Calu3 (cell line): Measurements from ENCODE around the gene UFSP2. TPM values are rescaled to one million over a fixed set of nuclear protein-coding genes. Genes with fewer than 3 reads are reported as not detected.

Source experiments
- BruUV-seq: library from RNA; stranded (reverse); fragments of 400-500 nt; replicated peaks from 2 replicates; lab custom pipeline; 2021; lab: Mats Ljungman, UMichigan
- CTCF ChIA-PET: fragments of 300-600 bp; sonication (Branson Sonifier 250); formaldehyde crosslinking; loops from one replicate; lab custom pipeline; 2022; ENCODE audit warnings: antibody characterized with exemption; lab: Charles Lee
- DNase-seq: peaks from one replicate; pipeline ENCODE4 v3.0.0; 2022
- H3K27ac Mint-ChIP-seq: one replicate; pipeline ENCODE4 v1.8.0; 2022; ENCODE audit warnings: mixed read lengths; ENCODE audit not compliant: unreplicated experiment
- H3K27me3 Mint-ChIP-seq: one replicate; pipeline ENCODE4 v1.8.0; 2022; ENCODE audit warnings: mixed read lengths; ENCODE audit not compliant: unreplicated experiment
- H3K36me3 Mint-ChIP-seq: one replicate; pipeline ENCODE4 v1.8.0; 2022; ENCODE audit warnings: mild to moderate bottlenecking, moderate library complexity, mixed read lengths; ENCODE audit not compliant: insufficient read depth, unreplicated experiment
- H3K4me1 Mint-ChIP-seq: one replicate; pipeline ENCODE4 v1.8.0; 2022; ENCODE audit warnings: mild to moderate bottlenecking, low read depth, mixed read lengths; ENCODE audit not compliant: unreplicated experiment
- H3K4me3 Mint-ChIP-seq: one replicate; pipeline ENCODE4 v1.8.0; 2022; ENCODE audit warnings: mild to moderate bottlenecking, low read depth, moderate library complexity, mixed read lengths; ENCODE audit not compliant: unreplicated experiment
- H3K9me3 Mint-ChIP-seq: one replicate; pipeline ENCODE4 v1.8.0; 2022; ENCODE audit warnings: low read depth, mixed read lengths; ENCODE audit not compliant: unreplicated experiment
- CTCF ChIP-seq: fragments of 200-600 bp; IDR thresholded peaks from one replicate; pipeline ENCODE4 v1.8.0; 2022; ENCODE audit warnings: antibody characterized with exemption; ENCODE audit not compliant: unreplicated experiment
- intact Hi-C: fragments of 100-400 bp; cut with micrococcal nuclease; formaldehyde crosslinking; loops from one replicate; pipeline ENCODE4 v1.10.0; 2022; ENCODE audit not compliant: unreplicated experiment
- total RNA-seq: library from RNA; stranded (reverse); gene quantifications from 2 replicates; pipeline ENCODE4 v1.2.3, GENCODE V29; 2022

UFSP2 gene
- total RNA-seq, 1 experiment from 2014 or later: 14.8 TPM

- intact Hi-C loops: no loop called here
- Mint-ChIP-seq H3K27ac (no peak overlapping the region), H3K36me3 (no peaks in the 10 kb centered on the region), H3K4me3 (no peak overlapping the region), H3K9me3 (no peaks in the 10 kb centered on the region), H3K27me3 (no peaks in the 10 kb centered on the region), H3K4me1 (no peaks in the 10 kb centered on the region)
- CTCF ChIA-PET: interaction anchor here (0.7 kb wide), 1 partner anchor 72 kb away, joined by 3 read pairs; no protein-coding TSS in a partner anchor
- no peak for TF ChIP-seq CTCF
- no TSS peak for BruUV-seq
- DNase-seq: no peak
Observed at GRCh38 chr4:185374573-185374972, 51.2 kb downstream of the UFSP2 start.

DNA sequence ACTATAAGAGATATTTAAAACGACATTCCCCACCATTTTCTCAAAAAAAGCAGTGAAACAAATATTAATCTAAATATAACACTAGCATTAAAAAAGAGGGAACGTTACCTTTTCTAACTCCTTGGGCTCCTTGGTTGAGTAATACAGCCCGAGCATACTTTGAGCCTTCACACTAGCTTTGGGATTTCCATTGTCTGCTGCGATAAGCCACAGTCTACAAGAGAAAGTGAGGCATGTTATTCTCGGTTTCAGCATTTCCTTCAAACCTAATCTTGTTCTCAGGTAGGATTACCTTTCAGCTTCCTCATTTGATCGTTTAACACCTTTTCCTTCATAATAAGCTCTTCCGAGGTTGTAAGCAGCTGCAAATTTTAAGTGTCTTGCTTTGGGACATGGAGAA lies 51.7 kb downstream of the UFSP2 start:
- no peaks in the 10 kb centered on the region for H3K9me3 Mint-ChIP-seq
- no peaks in the 10 kb centered on the region for H3K27me3 Mint-ChIP-seq
- H3K4me3 Mint-ChIP-seq: no peak overlapping the region
- no peak for DNase-seq
- intact Hi-C loops: no loop called here
- BruUV-seq: no TSS peak
- TF ChIP-seq CTCF: no peak
- no peaks in the 10 kb centered on the region for H3K4me1 Mint-ChIP-seq
- CTCF ChIA-PET: no interaction called here
- no peak overlapping the region for H3K27ac Mint-ChIP-seq
- no peaks in the 10 kb centered on the region for H3K36me3 Mint-ChIP-seq

GRCh38 chr4:185371702-185372101 lies 54.1 kb downstream of the UFSP2 start:
- Mint-ChIP-seq H3K36me3 (no peaks in the 10 kb centered on the region), H3K27me3 (no peaks in the 10 kb centered on the region), H3K4me3 (no peak overlapping the region), H3K27ac (no peak overlapping the region), H3K9me3 (no peaks in the 10 kb centered on the region), H3K4me1 (no peaks in the 10 kb centered on the region)
- DNase-seq: no peak
- intact Hi-C loops: no loop called here
- no TSS peak for BruUV-seq
- TF ChIP-seq CTCF: no peak
- CTCF ChIA-PET: no interaction called here

DNA sequence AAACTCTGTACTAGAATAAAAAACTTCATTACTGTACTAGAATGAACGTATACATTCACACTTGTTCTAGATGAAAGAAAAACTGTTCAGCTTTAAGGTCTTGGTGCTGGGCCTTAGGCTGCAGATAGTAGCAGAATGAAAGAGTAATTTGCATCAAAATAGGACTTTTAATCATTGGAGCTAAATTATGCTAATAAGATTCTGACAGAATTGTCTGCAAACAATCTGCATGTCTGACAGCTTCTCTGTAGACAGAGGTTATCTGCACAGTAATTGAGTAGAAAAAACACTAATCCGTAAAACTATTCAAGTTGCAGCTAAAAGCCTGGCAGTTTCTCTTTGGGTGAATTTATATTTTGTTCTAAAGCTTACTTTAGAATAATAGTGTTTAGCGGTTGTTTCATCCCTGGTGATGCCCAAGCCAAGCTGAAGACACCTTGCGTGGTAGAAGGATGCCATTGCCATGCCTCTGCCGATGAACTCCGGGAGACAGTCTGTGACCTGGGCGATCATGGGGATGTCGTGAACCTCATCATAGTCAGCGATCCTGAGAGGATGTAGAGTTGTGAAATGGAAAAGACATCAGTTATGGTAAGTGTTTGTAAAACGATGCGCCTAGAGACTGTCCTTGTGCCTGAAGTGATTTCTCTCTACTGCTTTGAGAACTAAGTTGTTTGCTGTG lies 55.4 kb downstream of the UFSP2 start:
- DNase-seq: no peak
- Mint-ChIP-seq H3K27me3 (no peaks in the 10 kb centered on the region), H3K27ac (no peak overlapping the region), H3K4me3 (no peak overlapping the region), H3K9me3 (no peaks in the 10 kb centered on the region), H3K4me1 (no peaks in the 10 kb centered on the region), H3K36me3 (no peaks in the 10 kb centered on the region)
- no TSS peak for BruUV-seq
- intact Hi-C loops: no loop called here
- TF ChIP-seq CTCF: no peak
- CTCF ChIA-PET: interaction anchor here (0.8 kb wide), 1 partner anchor 9 kb away, joined by 3 read pairs; no protein-coding TSS in a partner anchor
